ENCODE results near the gene IFRD2. TPM values are rescaled to one million over a fixed set of nuclear protein-coding genes. Genes with fewer than 3 reads are reported as not detected.

Gene IFRD2
- total RNA-seq, 2 donors from 2014 or later, result 63.8 to 100 TPM

DNA sequence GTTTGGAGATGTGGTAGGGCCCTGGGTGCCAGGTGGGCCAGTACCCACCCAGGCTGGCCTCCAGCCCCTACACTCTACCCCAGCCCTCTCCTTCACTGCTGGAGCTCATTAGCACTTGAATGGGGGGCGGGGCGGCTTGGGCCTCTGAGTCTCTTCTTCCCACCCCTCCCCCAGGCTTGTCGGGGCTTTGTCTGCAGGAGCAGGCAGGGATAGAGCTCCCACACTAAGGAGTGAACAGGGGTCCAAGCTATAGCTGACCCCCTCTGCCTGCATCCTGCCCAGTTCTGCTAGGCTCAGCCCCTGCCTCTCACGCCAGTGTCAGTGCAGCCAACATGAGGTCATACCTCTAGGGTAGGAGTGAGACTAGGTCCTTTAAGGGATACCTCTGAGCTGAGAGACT, 51.1 kb downstream of the IFRD2 start:
- ATAC-seq (no peak), DNase-seq (ENCODE audit: low spot score in 2 of 2) (no peak)
- Mint-ChIP-seq H3K36me3 (peaks cover 21 to 28% of the 10 kb centered on the region in 2 donors), H3K9me3 (no peaks in the 10 kb centered on the region), H3K27ac (peak overlapping the region; percentile 90 to 91)

DNA sequence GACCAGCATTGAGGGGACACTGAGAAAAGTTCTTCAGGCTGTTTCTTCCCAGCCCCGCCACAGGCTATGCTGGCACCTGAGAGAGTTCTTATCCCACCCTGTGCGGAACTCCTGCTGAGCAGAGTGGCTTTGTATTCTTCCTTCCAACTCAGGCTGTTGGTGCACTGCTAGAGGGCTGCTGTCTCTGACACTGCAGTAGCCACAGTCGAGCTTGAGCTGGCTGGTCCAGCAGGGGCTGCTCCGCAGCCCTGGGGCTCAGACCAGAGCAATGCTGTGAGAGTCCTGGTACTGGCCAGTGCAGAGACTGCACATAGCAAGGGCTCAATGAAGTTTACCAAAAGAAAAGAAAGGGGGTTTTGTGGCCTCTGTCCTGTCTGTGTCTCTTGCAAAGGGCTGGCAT, 52.6 kb downstream of the IFRD2 start:
- H3K27ac Mint-ChIP-seq, result peak overlapping the region; percentile 90 to 98
- ATAC-seq (no peak), DNase-seq (ENCODE audit: low spot score in 2 of 2) (no peak)
- H3K9me3 Mint-ChIP-seq, result no peaks in the 10 kb centered on the region
- H3K36me3 Mint-ChIP-seq, result peaks cover 21 to 28% of the 10 kb centered on the region in 2 donors

DNA sequence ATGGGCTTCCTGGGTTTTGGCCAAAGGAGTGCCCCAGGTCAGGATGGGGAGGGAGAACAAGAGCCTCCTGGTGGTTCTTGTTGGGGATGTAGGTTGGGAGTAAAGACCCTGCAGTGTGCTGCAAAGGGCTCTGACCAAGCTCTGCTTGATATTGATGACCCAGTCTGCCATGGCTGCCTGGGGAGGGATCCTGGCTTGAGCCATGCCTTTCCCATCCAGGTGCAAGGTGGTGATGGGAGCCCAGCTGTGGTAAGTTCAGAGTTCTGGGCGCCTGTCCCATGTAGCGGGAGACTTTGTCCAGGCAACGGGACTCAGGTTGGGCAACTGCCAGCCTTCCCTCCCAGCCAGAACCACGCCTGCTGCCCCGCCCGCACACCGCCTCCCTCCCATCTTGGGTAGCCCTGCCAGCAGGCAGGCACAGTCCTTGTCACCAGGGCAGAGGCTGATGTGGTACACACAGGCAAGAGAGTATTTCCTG, 53.6 kb downstream of the IFRD2 start:
- ATAC-seq (no peak), DNase-seq (ENCODE audit: low spot score in 2 of 2) (no peak)
- Mint-ChIP-seq H3K9me3 (no peaks in the 10 kb centered on the region), H3K27ac (peak overlapping the region; percentile 91 to 98), H3K36me3 (peaks cover 21 to 28% of the 10 kb centered on the region in 2 donors)

DNA sequence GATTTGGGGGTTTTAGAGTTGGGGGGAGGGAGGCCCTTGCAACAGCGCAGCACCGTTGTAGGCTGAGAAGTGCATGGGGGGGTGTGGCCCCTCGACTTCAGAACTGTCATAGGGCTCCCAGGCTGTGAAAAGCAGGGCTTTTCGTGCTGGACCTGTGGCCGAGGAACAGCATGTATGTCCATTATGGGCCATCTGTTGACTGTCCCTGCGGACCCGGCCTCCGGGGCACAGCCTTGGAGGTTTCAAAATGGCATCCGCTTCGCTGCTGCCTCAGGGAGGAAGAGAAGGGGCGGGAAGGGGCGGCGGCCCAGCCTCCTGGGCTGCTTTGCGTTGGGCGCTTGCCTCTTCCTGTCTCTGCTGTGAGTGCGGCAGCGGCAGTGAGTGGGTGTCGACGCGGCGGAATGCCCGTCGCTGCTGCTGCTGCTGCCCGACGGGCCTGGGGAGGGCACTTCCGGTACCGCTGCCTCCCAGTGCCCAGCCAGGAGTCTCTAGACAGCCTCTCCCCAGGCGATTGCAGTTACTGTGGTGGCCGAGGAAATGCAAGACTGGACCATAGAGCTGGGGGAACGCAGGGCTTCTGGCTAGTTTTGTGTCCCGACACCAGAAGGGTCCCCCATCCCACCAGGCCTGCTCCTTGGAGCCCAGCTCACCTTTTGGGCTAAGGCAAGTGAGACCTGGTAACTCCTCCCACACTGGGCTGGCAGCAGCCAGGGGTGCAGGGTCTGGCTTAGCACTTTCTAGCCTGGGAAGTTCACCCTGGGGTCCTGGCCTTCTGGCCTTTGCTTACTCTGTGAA, 54.3 kb downstream of the IFRD2 start:
- H3K27ac Mint-ChIP-seq, result peak overlapping the region; percentile 91 to 98
- DNase-seq (ENCODE audit: low spot score in 2 of 2), result peak; percentile 86 to 87
- H3K36me3 Mint-ChIP-seq, result peaks cover 21 to 28% of the 10 kb centered on the region in 2 donors
- peak; percentile 50 to 61 for ATAC-seq
- no peaks in the 10 kb centered on the region for H3K9me3 Mint-ChIP-seq

Other genes with a start within 250 kb of the IFRD2 start
- gene RBM5, start 203.5 kb downstream of the IFRD2 start, total RNA-seq, result 100 to 1,000 TPM; 159 to 182 TPM
- gene SEMA3F, start 137.1 kb downstream of the IFRD2 start, total RNA-seq, result under 1 TPM; 0.32 to 0.54 TPM
- not detected for gene GNAT1, start 100.8 kb downstream of the IFRD2 start, total RNA-seq
- not detected for gene SLC38A3, start 87.2 kb downstream of the IFRD2 start, total RNA-seq
- 100 to 1,000 TPM; 313 to 349 TPM for gene GNAI2, start 56.2 kb downstream of the IFRD2 start, total RNA-seq
- gene SEMA3B, start 23.3 kb downstream of the IFRD2 start, total RNA-seq, result 1 to 10 TPM in 1 of 2 donors, under 1 TPM in 1; 0.77 to 4.1 TPM
- gene LSMEM2, start 13.3 kb downstream of the IFRD2 start, total RNA-seq, result not detected
- gene HYAL3, start 7.0 kb upstream of the IFRD2 start, total RNA-seq, result 1 to 10 TPM; 4.3 to 6.6 TPM
- 10 to 100 TPM; 19.4 to 26.0 TPM for gene NAA80, start 7.0 kb upstream of the IFRD2 start, total RNA-seq
- gene HYAL1, start 11.1 kb upstream of the IFRD2 start, total RNA-seq, result under 1 TPM in 1 of 2 donors, not detected in 1; 0.39 TPM
- gene HYAL2, start 30.3 kb upstream of the IFRD2 start, total RNA-seq, result 1 to 10 TPM; 4.2 to 6.1 TPM
- 10 to 100 TPM; 10.7 to 20.1 TPM for gene TUSC2, start 35.8 kb upstream of the IFRD2 start, total RNA-seq
- 10 to 100 TPM; 68.3 to 83.1 TPM for gene RASSF1, start 48.4 kb upstream of the IFRD2 start, total RNA-seq
- 1 to 10 TPM; 1.9 to 4.1 TPM for gene ZMYND10, start 53.3 kb upstream of the IFRD2 start, total RNA-seq
- gene NPRL2, start 58.3 kb upstream of the IFRD2 start, total RNA-seq, result 10 to 100 TPM; 42.3 to 50.7 TPM
- 10 to 100 TPM; 18.1 to 34.3 TPM for gene CYB561D2, start 58.4 kb upstream of the IFRD2 start, total RNA-seq
- gene TMEM115, start 67.1 kb upstream of the IFRD2 start, total RNA-seq, result 10 to 100 TPM; 10.9 to 15.1 TPM
- 1 to 10 TPM; 2.4 to 3.0 TPM for gene CACNA2D2, start 211.2 kb upstream of the IFRD2 start, total RNA-seq

All from activated naive CD4-positive, alpha-beta T cell treated with anti-CD3 and anti-CD28 coated beads, Interleukin-2, amount 50 U/mL, for 72 hours (primary cell).